ENCODE measurements around the gene HOXB2. TPM values are rescaled to one million over a fixed set of nuclear protein-coding genes. Genes with fewer than 3 reads are reported as not detected.

The HOXB2 gene
- not detected in 2 replicates for total RNA-seq (ENCODE audit: low replicate concordance)

DNA sequence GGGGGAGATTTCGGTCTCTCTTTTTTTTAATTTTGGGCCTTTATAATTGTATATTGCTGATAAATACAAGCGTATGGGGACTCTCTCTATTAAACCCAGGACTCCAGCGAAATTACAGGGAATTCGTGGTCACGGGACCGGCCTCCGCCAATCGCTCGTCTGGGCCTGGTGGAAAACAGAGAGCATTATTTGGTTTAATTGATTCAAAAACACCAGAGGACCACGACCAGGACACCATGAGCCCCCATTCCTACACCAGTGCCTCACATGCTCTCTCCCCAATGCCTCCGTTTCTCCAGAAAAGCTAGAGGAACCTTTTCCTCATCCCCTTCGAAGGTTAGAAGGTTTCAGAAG, at the start of gene HOXB2:
HOXB2 (minus strand) TSS at position 88 of the 354 bp plus-strand sequence. CDS start 198 bp downstream, outside the sequence.
- TF ChIP-seq EZH2phosphoT487 (IDR thresholded peaks at IDR 0.05) (no peak), EZH2 (IDR thresholded peaks at IDR 0.05) (no peak)
- TF ChIP-seq, protein P1, sequence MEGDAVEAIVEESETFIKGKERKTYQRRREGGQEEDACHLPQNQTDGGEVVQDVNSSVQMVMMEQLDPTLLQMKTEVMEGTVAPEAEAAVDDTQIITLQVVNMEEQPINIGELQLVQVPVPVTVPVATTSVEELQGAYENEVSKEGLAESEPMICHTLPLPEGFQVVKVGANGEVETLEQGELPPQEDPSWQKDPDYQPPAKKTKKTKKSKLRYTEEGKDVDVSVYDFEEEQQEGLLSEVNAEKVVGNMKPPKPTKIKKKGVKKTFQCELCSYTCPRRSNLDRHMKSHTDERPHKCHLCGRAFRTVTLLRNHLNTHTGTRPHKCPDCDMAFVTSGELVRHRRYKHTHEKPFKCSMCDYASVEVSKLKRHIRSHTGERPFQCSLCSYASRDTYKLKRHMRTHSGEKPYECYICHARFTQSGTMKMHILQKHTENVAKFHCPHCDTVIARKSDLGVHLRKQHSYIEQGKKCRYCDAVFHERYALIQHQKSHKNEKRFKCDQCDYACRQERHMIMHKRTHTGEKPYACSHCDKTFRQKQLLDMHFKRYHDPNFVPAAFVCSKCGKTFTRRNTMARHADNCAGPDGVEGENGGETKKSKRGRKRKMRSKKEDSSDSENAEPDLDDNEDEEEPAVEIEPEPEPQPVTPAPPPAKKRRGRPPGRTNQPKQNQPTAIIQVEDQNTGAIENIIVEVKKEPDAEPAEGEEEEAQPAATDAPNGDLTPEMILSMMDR (IDR thresholded peaks at IDR 0.05): no peak
- no peak for DNase-seq (ENCODE audit: low spot score)
- Mint-ChIP-seq H3K4me3 (peak within 1 kb of the TSS; percentile 70), H3K27ac (no peak within 1 kb of the TSS), H3K9me3 (peaks cover 11% of the 10 kb centered on the region), H3K36me3 (no peaks in the 10 kb centered on the region), H3K27me3 (ENCODE audit: insufficient read depth, low read depth) (peaks cover 88% of the 10 kb centered on the region), H3K4me1 (peaks cover 11% of the 10 kb centered on the region)
- H3K9me3 ChIP-seq (ENCODE audit: low read depth): no peaks in the 10 kb centered on the region
- no peak within 1 kb of the TSS for H3K4me2 ChIP-seq
- H3F3A ChIP-seq (ENCODE audit: low read depth): peaks cover 8% of the 10 kb centered on the region
- H3K27me3 ChIP-seq: peaks cover 100% of the 10 kb centered on the region
- H3K36me3 ChIP-seq: no peaks in the 10 kb centered on the region
- no peak within 1 kb of the TSS for H3K9ac ChIP-seq
- H3K27ac ChIP-seq: no peak within 1 kb of the TSS
- H3K4me1 ChIP-seq: no peaks in the 10 kb centered on the region
- H3K79me2 ChIP-seq (ENCODE audit: low read depth): no peaks in the 10 kb centered on the region
- H2AFZ ChIP-seq (replicated peaks): no peak within 1 kb of the TSS
- H3K4me3 ChIP-seq: no peak within 1 kb of the TSS
- H4K20me1 ChIP-seq (ENCODE audit: low read depth): peaks cover 93% of the 10 kb centered on the region

DNA sequence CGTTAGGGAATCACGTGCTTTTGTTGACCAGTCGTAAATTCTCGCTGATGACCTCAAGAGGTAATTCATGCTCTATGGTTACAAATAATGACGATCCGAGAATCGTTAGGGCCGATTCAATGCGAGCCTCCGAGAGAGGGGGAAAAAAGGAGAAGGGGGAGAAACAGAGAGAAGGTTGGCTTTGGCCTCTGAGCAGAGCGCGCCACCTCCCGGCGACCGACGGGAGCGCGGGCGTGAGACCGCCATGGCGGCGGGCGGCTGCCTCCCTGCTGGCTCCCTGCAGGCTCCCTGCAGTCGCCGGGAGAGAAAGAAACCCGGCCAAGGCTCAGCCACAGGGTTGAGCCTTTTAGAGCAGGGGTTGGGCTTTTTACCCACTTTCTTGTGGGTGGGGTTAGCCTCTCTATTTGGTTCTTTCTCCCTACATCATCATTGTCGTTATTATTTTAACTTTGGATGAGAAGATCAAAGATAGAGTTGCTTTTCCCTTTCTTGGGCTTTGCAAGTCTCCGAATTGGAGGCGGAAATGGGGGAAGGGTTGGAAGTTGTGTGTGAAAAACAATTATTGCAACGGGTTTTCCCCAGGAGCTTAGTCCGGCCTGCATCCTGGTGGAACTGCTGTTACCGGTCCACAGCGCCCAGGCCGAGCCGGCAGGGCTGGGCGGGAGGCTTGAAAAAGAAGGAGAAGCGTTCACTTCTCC, 49.1 kb upstream of the HOXB2 start:
- TF ChIP-seq EZH2 (IDR thresholded peaks at IDR 0.05) (peak; percentile 86), EZH2phosphoT487 (IDR thresholded peaks at IDR 0.05) (peak; percentile 85)
- TF ChIP-seq, protein P1 (IDR thresholded peaks at IDR 0.05): peak; percentile 91
- Histone ChIP-seq H2AFZ (replicated peaks) (no peak overlapping the region), H3K9me3 (ENCODE audit: low read depth) (no peaks in the 10 kb centered on the region), H3K27me3 (peaks cover 100% of the 10 kb centered on the region), H3K36me3 (no peaks in the 10 kb centered on the region), H3K4me3 (no peak overlapping the region), H3F3A (ENCODE audit: low read depth) (no peaks in the 10 kb centered on the region), H3K4me1 (no peaks in the 10 kb centered on the region), H3K9ac (no peak overlapping the region), H4K20me1 (ENCODE audit: low read depth) (peaks cover 98% of the 10 kb centered on the region), H3K27ac (no peak overlapping the region), H3K79me2 (ENCODE audit: low read depth) (no peaks in the 10 kb centered on the region), H3K4me2 (no peak overlapping the region)
- Mint-ChIP-seq H3K4me1 (peaks cover 9% of the 10 kb centered on the region), H3K4me3 (no peak overlapping the region), H3K9me3 (peaks cover 8% of the 10 kb centered on the region), H3K27ac (no peak overlapping the region), H3K27me3 (ENCODE audit: insufficient read depth, low read depth) (peaks cover 97% of the 10 kb centered on the region), H3K36me3 (peaks cover 1% of the 10 kb centered on the region)
- DNase-seq (ENCODE audit: low spot score): peak; percentile 87

DNA sequence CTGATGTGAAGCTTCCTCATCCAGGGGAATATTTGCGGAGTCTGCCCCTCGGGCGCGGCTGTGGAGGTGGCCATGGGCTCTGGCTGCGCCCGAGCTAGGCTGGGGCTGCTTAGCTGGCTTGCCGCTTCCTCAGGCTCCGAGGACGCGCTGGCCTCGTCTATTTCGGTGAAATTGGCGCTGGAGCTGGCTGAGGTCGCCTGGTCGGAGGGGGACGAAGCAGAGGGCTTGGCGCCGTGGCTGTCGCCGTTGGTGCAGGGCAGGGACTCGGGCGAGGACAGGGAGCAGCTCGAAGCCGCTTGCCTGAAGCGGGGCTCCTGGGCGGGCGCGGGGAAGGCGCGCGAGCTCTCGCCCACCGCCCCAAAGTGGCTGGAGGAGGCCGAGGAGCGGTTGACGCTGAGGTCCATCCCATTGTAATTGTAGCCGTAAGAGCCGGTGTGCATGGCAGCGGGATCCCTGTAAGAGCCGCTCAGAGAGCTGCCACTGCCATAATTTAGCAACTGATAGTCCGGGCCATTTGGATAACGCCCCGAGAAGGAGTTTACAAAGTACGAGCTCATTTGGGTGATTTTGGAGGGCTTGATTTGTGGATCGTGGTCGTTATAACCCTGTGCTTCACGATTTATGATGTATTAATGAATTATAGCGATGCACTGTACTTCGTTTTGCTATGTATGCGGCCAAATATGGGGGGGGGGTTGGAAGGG, 48.4 kb upstream of the HOXB2 start, which contains the start of gene HOXB5:
HOXB5 (minus strand) TSS at position 654 of the 704 bp plus-strand sequence; CDS start at position 557, 97 bp downstream.
- H3K4me1 ChIP-seq: no peaks in the 10 kb centered on the region

More for the DNA sequence above, 48.4 kb upstream of the HOXB2 start, which contains the start of gene HOXB5:
- Mint-ChIP-seq H3K27ac (no peak within 1 kb of the TSS), H3K27me3 (ENCODE audit: insufficient read depth, low read depth) (peaks cover 97% of the 10 kb centered on the region), H3K36me3 (peaks cover 1% of the 10 kb centered on the region), H3K4me3 (no peak within 1 kb of the TSS), H3K4me1 (peaks cover 9% of the 10 kb centered on the region), H3K9me3 (peaks cover 8% of the 10 kb centered on the region)
- no peaks in the 10 kb centered on the region for H3K9me3 ChIP-seq (ENCODE audit: low read depth)
- no peaks in the 10 kb centered on the region for H3K36me3 ChIP-seq
- H3F3A ChIP-seq (ENCODE audit: low read depth): no peaks in the 10 kb centered on the region
- DNase-seq (ENCODE audit: low spot score): no peak
- no peak within 1 kb of the TSS for H3K9ac ChIP-seq
- TF ChIP-seq EZH2 (IDR thresholded peaks at IDR 0.05) (no peak), EZH2phosphoT487 (IDR thresholded peaks at IDR 0.05) (peak; percentile 68)
- H3K79me2 ChIP-seq (ENCODE audit: low read depth): no peaks in the 10 kb centered on the region
- H3K27ac ChIP-seq: no peak within 1 kb of the TSS
- H3K4me3 ChIP-seq: no peak within 1 kb of the TSS
- H2AFZ ChIP-seq (replicated peaks): no peak within 1 kb of the TSS
- H3K27me3 ChIP-seq: peaks cover 100% of the 10 kb centered on the region
- no peak within 1 kb of the TSS for H3K4me2 ChIP-seq
- peaks cover 96% of the 10 kb centered on the region for H4K20me1 ChIP-seq (ENCODE audit: low read depth)

Data from neural progenitor cell (in vitro differentiated cells).